ENCODE data around the gene CSNK1E. TPM values are rescaled to one million over a fixed set of nuclear protein-coding genes. Genes with fewer than 3 reads are reported as not detected.

The CSNK1E gene
- total RNA-seq, 2 experiments from 2014 or later, result 74.3 to 81.3 TPM

DNA sequence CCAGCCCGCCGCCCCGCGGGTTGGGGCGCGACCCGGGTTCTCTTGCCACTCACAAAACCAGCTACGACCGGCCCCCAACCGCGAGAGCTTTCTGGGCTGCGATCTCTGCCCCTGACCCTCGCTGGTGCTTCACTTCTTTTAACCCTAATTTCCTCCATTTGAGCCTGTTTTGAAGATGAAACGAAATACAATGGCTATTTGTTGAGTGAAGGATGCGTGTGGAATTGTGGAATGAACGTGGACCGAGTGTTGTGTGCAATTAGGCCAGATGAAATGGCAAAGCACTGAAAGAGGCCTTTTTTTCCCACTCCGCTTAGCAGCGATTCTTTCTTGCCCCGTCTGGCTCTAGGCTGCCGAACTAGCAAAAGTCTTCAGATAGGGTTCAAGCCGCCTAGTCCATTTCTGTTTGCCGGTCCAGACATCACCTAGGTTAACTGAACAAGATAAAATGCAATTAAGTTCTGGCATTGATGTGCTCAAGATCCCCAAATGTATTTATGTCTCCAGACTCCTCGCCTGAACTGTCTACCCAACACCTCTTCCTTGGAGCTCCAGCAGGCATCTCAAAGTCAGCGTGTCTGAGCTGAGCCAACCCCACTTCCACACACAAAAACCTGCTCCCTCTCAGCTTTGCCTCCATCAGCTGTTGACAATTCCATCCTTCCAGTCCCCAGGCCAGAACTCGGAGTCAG is 44.0 kb downstream of the CSNK1E start:
- Mint-ChIP-seq H3K27ac (peak overlapping the region; percentile 93), H3K9me3 (no peaks in the 10 kb centered on the region), H3K4me1 (peaks cover 43% of the 10 kb centered on the region), H3K36me3 (ENCODE audit: low read depth) (no peaks in the 10 kb centered on the region), H3K27me3 (peaks cover 1% of the 10 kb centered on the region), H3K4me3 (peak overlapping the region; percentile 82)
- DNase-seq, result no peak
- CTCF ChIA-PET, result interaction anchor here (0.5 to 1.0 kb wide), 2 partner anchors 23 to 116 kb away, joined by 3 read pairs; no protein-coding TSS in a partner anchor
- POLR2A ChIA-PET, result no interaction called here

- Mint-ChIP-seq H3K9me3 (no peaks in the 10 kb centered on the region), H3K4me1 (peaks cover 48% of the 10 kb centered on the region), H3K27me3 (peaks cover 1% of the 10 kb centered on the region), H3K4me3 (peak within 1 kb of the TSS; percentile 84), H3K27ac (peak within 1 kb of the TSS; percentile 93), H3K36me3 (ENCODE audit: low read depth) (peaks cover 2% of the 10 kb centered on the region)
- DNase-seq, result peak; percentile 78
- ChIA-PET CTCF (interaction anchor here (0.5 to 1.4 kb wide), 2 partner anchors 26 to 175 kb away, joined by 3 read pairs; no protein-coding TSS in a partner anchor), POLR2A (no interaction called here)
Observed at GRCh38 chr22:38272373-38273134, 44.7 kb downstream of the CSNK1E start, which contains the start of gene TMEM184B. TMEM184B (minus strand) TSS chr22:38273010; CDS start chr22:38247961, 25,049 bp downstream.

DNA sequence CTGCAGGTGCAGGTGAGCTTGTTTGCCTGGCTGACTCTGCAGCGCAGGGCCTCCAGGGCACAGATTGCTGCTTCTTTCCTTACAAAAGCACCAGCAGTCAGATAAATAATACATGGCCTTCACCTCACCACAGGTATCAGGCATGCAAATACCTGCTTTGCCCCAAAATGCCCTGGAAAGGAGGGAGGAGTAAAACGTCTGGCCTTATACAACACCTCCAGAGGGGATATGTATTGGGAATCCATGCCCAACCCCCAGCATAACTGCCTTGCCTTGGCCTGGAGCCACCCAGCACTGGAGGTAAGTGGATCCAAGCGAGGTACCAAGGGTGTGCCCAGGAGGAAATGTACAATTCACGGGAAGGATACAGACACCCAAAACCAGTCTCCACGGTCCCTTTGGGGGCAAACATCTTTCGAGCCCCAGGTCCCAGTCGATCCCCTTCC is 45.3 kb downstream of the CSNK1E start:
- peak; percentile 14 for DNase-seq
- POLR2A ChIA-PET, result no interaction called here
- Mint-ChIP-seq H3K4me3 (peak overlapping the region; percentile 84), H3K27ac (peak overlapping the region; percentile 81), H3K9me3 (no peaks in the 10 kb centered on the region), H3K27me3 (peaks cover 1% of the 10 kb centered on the region), H3K36me3 (ENCODE audit: low read depth) (peaks cover 5% of the 10 kb centered on the region), H3K4me1 (peaks cover 54% of the 10 kb centered on the region)
- CTCF ChIA-PET, result interaction anchor here (1.4 kb wide), 1 partner anchor 27 kb away, joined by 3 read pairs; no protein-coding TSS in a partner anchor

DNA sequence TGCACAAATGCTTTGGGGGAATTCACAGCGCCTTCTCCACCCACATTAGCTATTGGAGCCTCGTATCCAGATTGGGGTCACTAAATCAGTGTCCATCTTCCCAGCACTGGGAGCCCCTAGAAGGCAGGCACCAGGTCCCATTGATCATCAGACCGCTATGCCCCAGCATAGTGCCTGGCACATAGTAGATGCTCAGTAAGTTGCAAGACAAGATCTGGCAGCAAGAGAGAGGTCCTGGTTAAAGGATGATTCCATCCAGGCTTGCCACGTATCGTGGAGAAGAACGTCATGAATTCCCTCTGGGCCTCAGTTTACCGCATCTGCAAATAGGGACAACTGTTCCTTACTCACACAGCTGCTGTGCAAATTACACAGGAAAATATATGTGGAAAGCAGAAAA is 46.1 kb downstream of the CSNK1E start:
- peaks cover 1% of the 10 kb centered on the region for H3K27me3 Mint-ChIP-seq
- peaks cover 61% of the 10 kb centered on the region for H3K4me1 Mint-ChIP-seq
- no peaks in the 10 kb centered on the region for H3K9me3 Mint-ChIP-seq
- POLR2A ChIA-PET, result interaction anchor here (0.5 kb wide), 1 partner anchor 260 kb away, joined by 6 read pairs; no protein-coding TSS in a partner anchor
- no peak for DNase-seq
- CTCF ChIA-PET, result interaction anchor here (0.7 to 1.8 kb wide), 4 partner anchors 13 to 219 kb away, joined by 3 to 4 read pairs (median 3); no protein-coding TSS in a partner anchor
- peaks cover 5% of the 10 kb centered on the region for H3K36me3 Mint-ChIP-seq (ENCODE audit: low read depth)
- H3K4me3 Mint-ChIP-seq, result peak overlapping the region; percentile 84
- H3K27ac Mint-ChIP-seq, result no peak overlapping the region

GRCh38 chr22:38270091-38270992 is 46.9 kb downstream of the CSNK1E start:
- H3K27me3 Mint-ChIP-seq, result no peaks in the 10 kb centered on the region
- H3K9me3 Mint-ChIP-seq, result no peaks in the 10 kb centered on the region
- peak overlapping the region; percentile 4 for H3K4me3 Mint-ChIP-seq
- peaks cover 67% of the 10 kb centered on the region for H3K4me1 Mint-ChIP-seq
- H3K36me3 Mint-ChIP-seq (ENCODE audit: low read depth), result peaks cover 5% of the 10 kb centered on the region
- ChIA-PET POLR2A (interaction anchor here (0.5 kb wide), 1 partner anchor 259 kb away, joined by 6 read pairs; no protein-coding TSS in a partner anchor), CTCF (interaction anchor here (0.7 to 1.8 kb wide), 3 partner anchors 12 to 218 kb away, joined by 3 to 4 read pairs (median 3); no protein-coding TSS in a partner anchor)
- H3K27ac Mint-ChIP-seq, result no peak overlapping the region
- no peak for DNase-seq

DNA sequence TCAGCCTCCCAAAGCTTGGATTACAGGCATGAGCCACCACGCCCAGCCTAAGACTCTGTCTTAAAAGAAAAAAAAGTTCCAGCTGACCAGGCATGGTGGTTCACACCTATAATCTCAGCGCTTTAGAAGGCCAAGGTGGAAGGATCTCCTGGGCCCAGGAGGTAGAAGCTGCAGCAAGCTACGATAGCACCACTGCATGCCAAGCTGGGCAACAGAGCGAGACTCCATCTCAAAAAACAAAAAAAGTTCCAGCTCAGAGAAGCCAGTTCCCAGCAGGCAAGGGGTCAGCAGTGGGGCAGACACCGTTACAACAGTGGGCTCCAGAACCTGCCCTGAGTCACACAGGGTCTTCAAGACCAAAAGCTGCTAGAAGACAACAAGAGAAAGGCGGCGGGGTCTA is 47.8 kb downstream of the CSNK1E start:
- ChIA-PET CTCF (interaction anchor here (0.5 to 1.8 kb wide), 2 partner anchors 15 to 18 kb away, joined by 4 read pairs; no protein-coding TSS in a partner anchor), POLR2A (no interaction called here)
- peaks cover 68% of the 10 kb centered on the region for H3K4me1 Mint-ChIP-seq
- H3K27me3 Mint-ChIP-seq, result no peaks in the 10 kb centered on the region
- DNase-seq, result no peak
- no peak overlapping the region for H3K4me3 Mint-ChIP-seq
- H3K27ac Mint-ChIP-seq, result peak overlapping the region; percentile 2
- H3K36me3 Mint-ChIP-seq (ENCODE audit: low read depth), result peaks cover 5% of the 10 kb centered on the region
- no peaks in the 10 kb centered on the region for H3K9me3 Mint-ChIP-seq

DNA sequence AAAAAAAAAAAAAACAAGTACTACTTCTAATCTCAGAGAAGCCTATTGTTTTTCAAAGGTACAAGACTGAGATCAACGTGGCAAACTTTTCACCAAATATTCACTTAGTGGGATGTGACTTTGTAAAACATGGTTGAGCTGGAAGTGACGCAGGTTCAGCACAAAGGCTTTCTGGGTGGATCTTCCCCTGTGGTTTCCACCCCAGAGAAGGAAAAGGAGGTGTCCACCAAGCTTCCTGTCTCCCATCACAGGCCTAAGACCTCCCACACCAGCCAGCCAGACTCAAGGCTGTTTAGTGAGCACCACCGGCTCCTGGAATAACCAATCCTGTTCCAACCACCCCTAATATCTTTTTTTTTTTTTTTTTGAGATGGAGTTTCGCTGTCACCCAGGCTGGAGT is 50.1 kb downstream of the CSNK1E start:
- H3K9me3 Mint-ChIP-seq, result no peaks in the 10 kb centered on the region
- peak overlapping the region; percentile 88 for H3K27ac Mint-ChIP-seq
- H3K4me3 Mint-ChIP-seq, result peak overlapping the region; percentile 41
- POLR2A ChIA-PET, result no interaction called here
- DNase-seq, result peak; percentile 79
- H3K4me1 Mint-ChIP-seq, result peaks cover 66% of the 10 kb centered on the region
- no peaks in the 10 kb centered on the region for H3K27me3 Mint-ChIP-seq
- H3K36me3 Mint-ChIP-seq (ENCODE audit: low read depth), result peaks cover 10% of the 10 kb centered on the region
- CTCF ChIA-PET, result interaction anchor here (0.6 to 2.0 kb wide), 8 partner anchors 9 to 210 kb away, joined by 3 to 10 read pairs (median 4); partner anchors contain the start of genes PICK1 and PLA2G6

GRCh38 chr22:38266120-38266519 is 51.1 kb downstream of the CSNK1E start:
- peaks cover 58% of the 10 kb centered on the region for H3K4me1 Mint-ChIP-seq
- no peak for DNase-seq
- H3K36me3 Mint-ChIP-seq (ENCODE audit: low read depth), result peaks cover 10% of the 10 kb centered on the region
- peak overlapping the region; percentile 88 for H3K27ac Mint-ChIP-seq
- H3K9me3 Mint-ChIP-seq, result no peaks in the 10 kb centered on the region
- CTCF ChIA-PET, result interaction anchor here (0.6 to 2.0 kb wide), 4 partner anchors 10 to 1112 kb away, joined by 3 to 7 read pairs (median 3); partner anchors contain the start of gene PICK1
- no peaks in the 10 kb centered on the region for H3K27me3 Mint-ChIP-seq
- POLR2A ChIA-PET, result no interaction called here
- no peak overlapping the region for H3K4me3 Mint-ChIP-seq

- peaks cover 45% of the 10 kb centered on the region for H3K4me1 Mint-ChIP-seq
- H3K36me3 Mint-ChIP-seq (ENCODE audit: low read depth), result peaks cover 10% of the 10 kb centered on the region
- DNase-seq, result no peak
- no peak overlapping the region for H3K27ac Mint-ChIP-seq
- ChIA-PET POLR2A (no interaction called here), CTCF (interaction anchor here (0.6 to 1.0 kb wide), 2 partner anchors 58 to 77 kb away, joined by 3 to 4 read pairs; no protein-coding TSS in a partner anchor)
- no peaks in the 10 kb centered on the region for H3K27me3 Mint-ChIP-seq
- H3K9me3 Mint-ChIP-seq, result no peaks in the 10 kb centered on the region
- no peak overlapping the region for H3K4me3 Mint-ChIP-seq
Observed at GRCh38 chr22:38264322-38264843, 52.9 kb downstream of the CSNK1E start.

GRCh38 chr22:38262051-38262795 is 55.0 kb downstream of the CSNK1E start:
- H3K27ac Mint-ChIP-seq, result no peak overlapping the region
- ChIA-PET CTCF (interaction anchor here (1.0 kb wide), 1 partner anchor 153 kb away, joined by 3 read pairs; no protein-coding TSS in a partner anchor), POLR2A (no interaction called here)
- H3K4me1 Mint-ChIP-seq, result peaks cover 32% of the 10 kb centered on the region
- H3K36me3 Mint-ChIP-seq (ENCODE audit: low read depth), result peaks cover 8% of the 10 kb centered on the region
- H3K27me3 Mint-ChIP-seq, result no peaks in the 10 kb centered on the region
- no peak overlapping the region for H3K4me3 Mint-ChIP-seq
- peak; percentile 47 for DNase-seq
- H3K9me3 Mint-ChIP-seq, result no peaks in the 10 kb centered on the region
